HepG2 (cell line): Measurements from ENCODE around the gene ABCC1. TPM values are rescaled to one million over a fixed set of nuclear protein-coding genes. Genes with fewer than 3 reads are reported as not detected.

ENCODE experiments used
- ATAC-seq: fragments of 200-7000 bp; cut with Tn5 transposase; 3 replicates; pipeline ENCODE4 v1.9.1; 2020; ENCODE audit warnings: mild to moderate bottlenecking, moderate library complexity
- BruUV-seq: library from RNA; stranded (reverse); fragments of 400-500 nt; replicated peaks from 2 replicates; lab custom pipeline; 2021; lab: Mats Ljungman, UMichigan
- CTCF ChIA-PET: fragments of 300-600 bp; formaldehyde crosslinking; extraction: SDS; loops from one replicate; lab custom pipeline; 2021; ENCODE audit warnings: low total read pairs, inconsistent platforms, low intra/inter-chr PET ratio; lab: Yijun Ruan, JAX
- POLR2A ChIA-PET: fragments of 350-600 bp; sonication (Branson Sonifier 250); formaldehyde crosslinking; loops from one replicate; lab custom pipeline; 2020; ENCODE audit warnings: antibody characterized with exemption, inconsistent platforms; lab: Yijun Ruan, JAX
- DNase-seq: peaks from one replicate; pipeline ENCODE4 v3.0.0-alpha.2; 2015; ENCODE audit warnings: low spot score
- FAIRE-seq: peaks from 3 replicates; lab custom pipeline; 2011; peaks lifted over from hg19 to GRCh38; lab: Jason Lieb, UNC
- H2AFZ ChIP-seq: one replicate; pipeline ENCODE4 v1.6.1; 2011; ENCODE audit warnings: low read length, inconsistent platforms
- H3K27ac ChIP-seq: fragments of 300-600 bp; 3 replicates; pipeline ENCODE4 v1.8.0; 2011; ENCODE audit warnings: mixed run types, mild to moderate bottlenecking, mixed read lengths, low read length, inconsistent platforms; ENCODE audit not compliant: insufficient read depth; ENCODE audit errors: extremely low read length
- H3K27me3 ChIP-seq, 2 experiments: fragments of 200-600 bp in 1 of 2; 2 replicates in 1 of 2; 3 replicates in 1 of 2; pipeline versions ENCODE4 v1.6.0 to v1.8.0; 2011; ENCODE audit warnings: low read length in 2 of 2, mild to moderate bottlenecking in 2 of 2, moderate library complexity in 2 of 2, inconsistent platforms in 1 of 2; ENCODE audit not compliant: insufficient read depth in 2 of 2, control insufficient read depth in 1 of 2
- H3K36me3 ChIP-seq, 2 experiments: fragments of 200-600 bp in 1 of 2; replicated peaks in 1 of 2; 2 replicates in 1 of 2; 3 replicates in 1 of 2; pipeline versions ENCODE4 v1.5.1 to v1.8.0; 2011; ENCODE audit warnings: low read length in 2 of 2, inconsistent platforms in 1 of 2; ENCODE audit not compliant: insufficient read depth in 2 of 2, control insufficient read depth in 1 of 2
- H3K4me1 ChIP-seq: 2 replicates; pipeline ENCODE4 v1.5.1; 2012; ENCODE audit warnings: low read length, inconsistent platforms; ENCODE audit not compliant: insufficient read depth
- H3K4me2 ChIP-seq: 2 replicates; pipeline ENCODE4 v1.6.0; 2011; ENCODE audit warnings: low read depth, low read length, inconsistent platforms
- H3K4me3 ChIP-seq, 3 experiments: fragments of 200-600 bp in 1 of 3; sonication (generic), shearing (Covaris generic) in 1 of 3; replicated peaks in 1 of 3; 2 replicates each; pipeline ENCODE4 v1.5.1; 2011 to 2016; ENCODE audit warnings: low read length in 3 of 3, inconsistent platforms in 2 of 3, low read depth in 2 of 3, mild to moderate bottlenecking in 2 of 3, control low read depth in 1 of 3, mixed read lengths in 1 of 3; ENCODE audit not compliant: insufficient read depth in 1 of 3
- H3K79me2 ChIP-seq: one replicate; pipeline ENCODE4 v1.6.1; 2011; ENCODE audit warnings: low read length, inconsistent platforms; ENCODE audit not compliant: insufficient read depth
- H3K9ac ChIP-seq: 2 replicates; pipeline ENCODE4 v1.6.0; 2011; ENCODE audit warnings: mild to moderate bottlenecking, low read depth, low read length, inconsistent platforms; ENCODE audit not compliant: insufficient read depth
- H3K9me3 ChIP-seq: 2 replicates; pipeline ENCODE4 v1.5.1; 2012; ENCODE audit warnings: mild to moderate bottlenecking, low read length
- H4K20me1 ChIP-seq: 2 replicates; pipeline ENCODE4 v1.6.0; 2011; ENCODE audit warnings: inconsistent platforms, mild to moderate bottlenecking, low read length, moderate library complexity; ENCODE audit not compliant: insufficient read depth
- DBP ChIP-seq: sonication (generic); formaldehyde crosslinking; IDR thresholded peaks from 2 replicates; pipeline ENCODE4 v1.4.0; 2020; ENCODE audit warnings: missing genetic modification reagents; ENCODE audit errors: not compliant biosample characterization
- IRX3 ChIP-seq: sonication (generic); formaldehyde crosslinking; IDR thresholded peaks from 2 replicates; pipeline ENCODE4 v1.8.1; 2023; ENCODE audit warnings: mild to moderate bottlenecking, low read depth, missing genetic modification reagents, borderline replicate concordance
- JARID2 ChIP-seq: sonication (generic); formaldehyde crosslinking; IDR thresholded peaks from 2 replicates; pipeline ENCODE4 v1.8.1; 2023; ENCODE audit warnings: missing genetic modification reagents, inconsistent platforms; ENCODE audit not compliant: insufficient replicate concordance
- MZF1 ChIP-seq: sonication (generic); formaldehyde crosslinking; IDR thresholded peaks from 2 replicates; pipeline ENCODE4 v1.8.1; 2023; ENCODE audit warnings: mild to moderate bottlenecking, missing genetic modification reagents, borderline replicate concordance
- NCOA1 ChIP-seq: sonication (generic); formaldehyde crosslinking; IDR thresholded peaks from 2 replicates; pipeline ENCODE4 v1.9.0; 2021; ENCODE audit warnings: missing genetic modification reagents
- PCBP2 ChIP-seq: fragments of 200-400 bp; formaldehyde crosslinking; optimal IDR thresholded peaks from 2 replicates; pipeline ENCODE3; 2018; ENCODE audit warnings: low read length, low read depth; ENCODE audit not compliant: poor library complexity, severe bottlenecking
- RBAK ChIP-seq: sonication (generic); formaldehyde crosslinking; IDR thresholded peaks from 2 replicates; pipeline ENCODE4 v1.5.1; 2020; ENCODE audit warnings: mild to moderate bottlenecking, missing genetic modification reagents
- SIN3B ChIP-seq: fragments of 150-350 bp; IDR thresholded peaks from 2 replicates; pipeline ENCODE4 v1.6.1; 2014; ENCODE audit warnings: low read length
- WIZ ChIP-seq: sonication (generic); formaldehyde crosslinking; IDR thresholded peaks from 2 replicates; pipeline ENCODE4 v1.5.1; 2020; ENCODE audit warnings: mild to moderate bottlenecking, missing genetic modification reagents
- ZFP82 ChIP-seq: sonication (generic); formaldehyde crosslinking; IDR thresholded peaks from 2 replicates; pipeline ENCODE4 v1.5.1; 2020; ENCODE audit warnings: mild to moderate bottlenecking, missing genetic modification reagents, borderline replicate concordance
- ZKSCAN8 ChIP-seq: IDR thresholded peaks from 2 replicates; pipeline ENCODE4 v1.6.1; 2016; ENCODE audit warnings: borderline replicate concordance, missing genetic modification reagents, missing compliant biosample characterization
- ZNF543 ChIP-seq: sonication (generic); formaldehyde crosslinking; IDR thresholded peaks from 2 replicates; pipeline ENCODE4 v1.4.0; 2020; ENCODE audit warnings: mild to moderate bottlenecking, missing genetic modification reagents
- ZNF639 ChIP-seq: conservative IDR thresholded peaks from 2 replicates; pipeline ENCODE4 v1.6.1; 2018; ENCODE audit warnings: missing genetic modification reagents
- ZNF691 ChIP-seq: sonication (generic); formaldehyde crosslinking; IDR thresholded peaks from 2 replicates; pipeline ENCODE4 v1.4.0; 2020; ENCODE audit warnings: missing genetic modification reagents, low read depth, mild to moderate bottlenecking, borderline replicate concordance
- ZNF777 ChIP-seq: sonication (generic); formaldehyde crosslinking; IDR thresholded peaks from 2 replicates; pipeline ENCODE4 v1.4.0; 2020; ENCODE audit warnings: missing genetic modification reagents
- ZNF883 ChIP-seq: sonication (generic); formaldehyde crosslinking; IDR thresholded peaks from 2 replicates; pipeline ENCODE4 v1.5.1; 2020; ENCODE audit warnings: mild to moderate bottlenecking, missing genetic modification reagents; ENCODE audit errors: not compliant biosample characterization
- WGBS: methylation state at CpG from one replicate; pipeline ENCODE4 v1.1.6; 2017; ENCODE audit warnings: low lambda C conversion rate; 5-methylcytosine and 5-hydroxymethylcytosine counted together
- in situ Hi-C: cut with HindIII; loops from 2 replicates; pipeline ENCODE4 v1.10.0; 2017; ENCODE audit warnings: low pct_unique_long_range_greater_than_20kb; ENCODE audit not compliant: extremely low pct_ligation_motif_present
- intact Hi-C: fragments of 100-400 bp; cut with micrococcal nuclease; formaldehyde crosslinking; loops from one replicate; pipeline ENCODE4 v1.10.0; 2022; ENCODE audit not compliant: unreplicated experiment
- polyA plus RNA-seq, 8 experiments: library from polyadenylated mRNA; depleted of rRNA in 3 of 8; stranded (reverse) in 7 of 8; unstranded in 1 of 8; fragments of >200 nt; fragmentation: Illumina TruSeq in 4 of 8; extraction: Trizol in 4 of 8; gene quantifications; 2 replicates each; pipeline versions ENCODE4 v1.2.1 to v1.2.3, GENCODE V29; 2011 to 2016; ENCODE audit warnings: low read depth in 4 of 8, missing spikeins in 1 of 8, mixed read lengths in 1 of 8; ENCODE audit not compliant: insufficient read depth in 1 of 8
- total RNA-seq, 5 experiments: library from RNA; depleted of rRNA; stranded (reverse); fragments of >200 nt; fragmentation: Illumina TruSeq; extraction: Trizol; gene quantifications; 2 replicates each; pipeline ENCODE4 v1.2.3, GENCODE V29; 2016; ENCODE audit warnings: low read depth in 1 of 5
- TF ChIP-seq, protein P1 (sequence below): fragments of 450-650 bp; IDR thresholded peaks from 2 replicates; pipeline ENCODE4 v1.6.1; 2016

The ABCC1 gene
- total and polyA plus RNA-seq, 2 of the 13 experiments (the other 11 are each of a cell fraction or from before 2014, with no cell fraction given): 13.0 to 30.6 TPM

DNA sequence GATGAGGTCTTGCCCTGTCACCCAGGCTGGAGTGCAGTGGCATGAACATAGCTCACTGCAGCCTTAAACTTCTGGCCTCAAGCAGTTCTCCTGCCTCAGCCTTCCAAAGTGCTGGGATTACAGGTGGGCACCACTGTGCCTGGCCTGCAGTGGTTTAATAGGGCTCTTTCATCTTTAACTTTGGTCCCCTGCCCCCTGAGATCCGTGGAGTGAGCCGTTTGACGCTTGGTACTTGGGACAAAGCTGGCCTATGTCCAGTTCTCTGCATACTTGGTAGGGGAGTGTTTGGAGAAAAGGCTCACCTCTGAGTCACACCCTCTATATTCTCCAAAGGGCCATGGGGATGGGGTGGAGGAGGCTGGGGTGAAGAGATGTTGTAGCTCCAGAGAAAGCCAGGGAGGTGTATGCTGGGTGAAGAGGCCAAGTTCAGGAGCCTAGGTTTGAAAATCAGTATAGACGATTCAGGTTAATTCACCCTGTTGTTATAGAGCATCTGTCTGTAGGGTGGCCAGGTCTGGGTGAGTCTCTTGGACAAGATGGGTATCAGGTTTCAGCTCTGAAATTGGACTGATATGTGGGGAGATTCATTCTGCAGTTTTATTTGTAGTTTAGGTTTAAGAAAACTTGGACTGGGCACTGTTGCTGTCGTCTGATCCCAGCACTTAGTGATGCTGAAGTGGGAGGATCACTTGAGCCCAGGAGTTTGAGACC is 17.6 kb downstream of the ABCC1 start:
- Histone ChIP-seq H3K4me3 (no peak overlapping the region), H2AFZ (no peak overlapping the region), H3K9me3 (peaks cover 7% of the 10 kb centered on the region; the same call in 1 of the 2 replicates), H3K9ac (no peak overlapping the region), H3K4me2 (no peak overlapping the region), H3K79me2 (peaks cover 83% of the 10 kb centered on the region), H3K27ac (no peak overlapping the region), H3K27me3 (no peaks in the 10 kb centered on the region), H4K20me1 (peaks cover 30% of the 10 kb centered on the region), H3K36me3 (peaks cover 3 to 12% of the 10 kb centered on the region in 2 experiments), H3K4me1 (peaks cover 35% of the 10 kb centered on the region)
- intact Hi-C loops: no loop called here
- ChIA-PET CTCF (no interaction called here), POLR2A (interaction anchor here (0.9 to 1.0 kb wide), 2 partner anchors 8 to 15 kb away, joined by 3 read pairs; no protein-coding TSS in a partner anchor)
- FAIRE-seq (no peak), DNase-seq (no peak), ATAC-seq (peak; percentile 35; the same call in 2 of the 3 replicates)
- TF ChIP-seq ZNF883 (CRISPR knock-in tag): no peak
- no peak for TF ChIP-seq ZNF691 (CRISPR knock-in tag)
- no peak for TF ChIP-seq MZF1 (CRISPR knock-in tag)
- TF ChIP-seq ZFP82 (CRISPR knock-in tag): no peak
- TF ChIP-seq ZNF639: no peak
- no peak for TF ChIP-seq ZNF777
- no peak for TF ChIP-seq ZKSCAN8 (CRISPR knock-in tag)
- no peak for TF ChIP-seq WIZ
- TF ChIP-seq, protein P1, sequence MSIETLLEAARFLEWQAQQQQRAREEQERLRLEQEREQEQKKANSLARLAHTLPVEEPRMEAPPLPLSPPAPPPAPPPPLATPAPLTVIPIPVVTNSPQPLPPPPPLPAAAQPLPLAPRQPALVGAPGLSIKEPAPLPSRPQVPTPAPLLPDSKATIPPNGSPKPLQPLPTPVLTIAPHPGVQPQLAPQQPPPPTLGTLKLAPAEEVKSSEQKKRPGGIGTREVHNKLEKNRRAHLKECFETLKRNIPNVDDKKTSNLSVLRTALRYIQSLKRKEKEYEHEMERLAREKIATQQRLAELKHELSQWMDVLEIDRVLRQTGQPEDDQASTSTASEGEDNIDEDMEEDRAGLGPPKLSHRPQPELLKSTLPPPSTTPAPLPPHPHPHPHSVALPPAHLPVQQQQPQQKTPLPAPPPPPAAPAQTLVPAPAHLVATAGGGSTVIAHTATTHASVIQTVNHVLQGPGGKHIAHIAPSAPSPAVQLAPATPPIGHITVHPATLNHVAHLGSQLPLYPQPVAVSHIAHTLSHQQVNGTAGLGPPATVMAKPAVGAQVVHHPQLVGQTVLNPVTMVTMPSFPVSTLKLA: no peak
- no peak for TF ChIP-seq RBAK (CRISPR knock-in tag)
- TF ChIP-seq PCBP2: no peak
- TF ChIP-seq ZNF543 (CRISPR knock-in tag): no peak
- no peak for TF ChIP-seq IRX3
- no peak for TF ChIP-seq SIN3B
- TF ChIP-seq JARID2 (CRISPR knock-in tag): no peak
- TF ChIP-seq DBP (CRISPR knock-in tag): no peak
- no peak for TF ChIP-seq NCOA1 (CRISPR knock-in tag)
- no TSS peak for BruUV-seq
- in situ Hi-C loops: no loop called here
- 46% methylated on average over 5 of the region's 5 CpGs for WGBS
